Measurements from ENCODE around the gene ARHGAP15. TPM values are rescaled to one million over a fixed set of nuclear protein-coding genes. Genes with fewer than 3 reads are reported as not detected.

The ARHGAP15 gene
- total RNA-seq, 1 donor from 2014 or later, result not detected

- Histone ChIP-seq H3K4me2 (ENCODE audit: low read length) (no peak overlapping the region), H3K27ac (ENCODE audit: low read depth, low read length) (no peak overlapping the region), H3K4me3 (ENCODE audit: insufficient read depth, low read depth, low read length) (no peak overlapping the region), H3K4me1 (ENCODE audit: insufficient read depth, low read length) (no peaks in the 10 kb centered on the region), H2AFZ (ENCODE audit: low read depth, low read length) (no peak overlapping the region), H3K9ac (ENCODE audit: low read length) (no peak overlapping the region), H3K9me3 (ENCODE audit: insufficient read depth, low read depth, low read length) (no peaks in the 10 kb centered on the region), H3K36me3 (ENCODE audit: insufficient read depth, low read length) (no peaks in the 10 kb centered on the region), H4K20me1 (ENCODE audit: insufficient read depth, low read length) (no peaks in the 10 kb centered on the region), H3K27me3 (ENCODE audit: insufficient read depth, low read length) (no peaks in the 10 kb centered on the region), H3K79me2 (ENCODE audit: insufficient read depth, low read length) (no peaks in the 10 kb centered on the region)
- TF ChIP-seq CTCF (IDR thresholded peaks at IDR 0.05; ENCODE audit: insufficient read depth, low read depth, low read length) (no peak), EZH2 (IDR thresholded peaks at IDR 0.05; ENCODE audit: insufficient read depth, low read length) (no peak)
- Mint-ChIP-seq H3K4me1 (ENCODE audit: low read depth, unreplicated experiment) (no peaks in the 10 kb centered on the region), H3K9me3 (ENCODE audit: unreplicated experiment) (no peaks in the 10 kb centered on the region), H3K4me3 (ENCODE audit: unreplicated experiment) (no peak overlapping the region), H3K36me3 (ENCODE audit: low read depth, unreplicated experiment) (peaks cover 1% of the 10 kb centered on the region), H3K27me3 (ENCODE audit: low read depth, unreplicated experiment) (no peaks in the 10 kb centered on the region), H3K27ac (ENCODE audit: unreplicated experiment) (no peak overlapping the region)
- no peak for DNase-seq (ENCODE audit: low read depth)
- FAIRE-seq, result no peak
These were observed 89.4 kb downstream of the ARHGAP15 start for GRCh38 chr2:143218621-143219020.

DNA sequence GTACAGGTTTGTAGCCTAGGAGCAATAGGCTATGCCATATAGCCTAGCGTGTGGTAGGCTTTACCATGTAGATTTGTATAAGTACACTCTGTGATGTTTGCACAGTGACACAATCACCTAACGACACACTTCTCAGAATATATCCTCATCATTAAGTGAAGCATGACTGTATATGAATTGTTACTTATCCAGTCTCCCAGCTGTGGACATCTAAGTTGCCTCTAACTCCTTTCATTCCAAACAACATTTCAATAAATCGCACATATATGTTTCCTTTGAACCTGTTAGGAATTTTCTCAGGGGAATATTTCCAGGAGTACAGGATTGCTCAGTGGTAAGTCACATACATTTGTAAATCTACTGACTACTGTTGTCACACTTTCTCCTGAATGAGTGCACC, 90.0 kb downstream of the ARHGAP15 start:
- Histone ChIP-seq H2AFZ (ENCODE audit: low read depth, low read length) (no peak overlapping the region), H3K27me3 (ENCODE audit: insufficient read depth, low read length) (no peaks in the 10 kb centered on the region), H3K27ac (ENCODE audit: low read depth, low read length) (no peak overlapping the region), H4K20me1 (ENCODE audit: insufficient read depth, low read length) (no peaks in the 10 kb centered on the region), H3K79me2 (ENCODE audit: insufficient read depth, low read length) (no peaks in the 10 kb centered on the region), H3K9ac (ENCODE audit: low read length) (no peak overlapping the region), H3K36me3 (ENCODE audit: insufficient read depth, low read length) (no peaks in the 10 kb centered on the region), H3K4me1 (ENCODE audit: insufficient read depth, low read length) (no peaks in the 10 kb centered on the region), H3K4me2 (ENCODE audit: low read length) (no peak overlapping the region), H3K4me3 (ENCODE audit: insufficient read depth, low read depth, low read length) (no peak overlapping the region), H3K9me3 (ENCODE audit: insufficient read depth, low read depth, low read length) (no peaks in the 10 kb centered on the region)
- H3K4me3 Mint-ChIP-seq (ENCODE audit: unreplicated experiment), result no peak overlapping the region
- no peak overlapping the region for H3K27ac Mint-ChIP-seq (ENCODE audit: unreplicated experiment)
- TF ChIP-seq CTCF (IDR thresholded peaks at IDR 0.05; ENCODE audit: insufficient read depth, low read depth, low read length), result no peak
- no peak for TF ChIP-seq EZH2 (IDR thresholded peaks at IDR 0.05; ENCODE audit: insufficient read depth, low read length)
- DNase-seq (ENCODE audit: low read depth) (no peak), FAIRE-seq (no peak)
- peaks cover 1% of the 10 kb centered on the region for H3K36me3 Mint-ChIP-seq (ENCODE audit: low read depth, unreplicated experiment)
- H3K9me3 Mint-ChIP-seq (ENCODE audit: unreplicated experiment), result no peaks in the 10 kb centered on the region
- H3K4me1 Mint-ChIP-seq (ENCODE audit: low read depth, unreplicated experiment), result no peaks in the 10 kb centered on the region
- no peaks in the 10 kb centered on the region for H3K27me3 Mint-ChIP-seq (ENCODE audit: low read depth, unreplicated experiment)

- Histone ChIP-seq H2AFZ (ENCODE audit: low read depth, low read length) (no peak overlapping the region), H3K4me3 (ENCODE audit: insufficient read depth, low read depth, low read length) (no peak overlapping the region), H3K4me2 (ENCODE audit: low read length) (no peak overlapping the region), H3K4me1 (ENCODE audit: insufficient read depth, low read length) (no peaks in the 10 kb centered on the region), H3K27ac (ENCODE audit: low read depth, low read length) (no peak overlapping the region), H4K20me1 (ENCODE audit: insufficient read depth, low read length) (no peaks in the 10 kb centered on the region), H3K36me3 (ENCODE audit: insufficient read depth, low read length) (no peaks in the 10 kb centered on the region), H3K27me3 (ENCODE audit: insufficient read depth, low read length) (no peaks in the 10 kb centered on the region), H3K9ac (ENCODE audit: low read length) (no peak overlapping the region), H3K9me3 (ENCODE audit: insufficient read depth, low read depth, low read length) (no peaks in the 10 kb centered on the region), H3K79me2 (ENCODE audit: insufficient read depth, low read length) (no peaks in the 10 kb centered on the region)
- Mint-ChIP-seq H3K27me3 (ENCODE audit: low read depth, unreplicated experiment) (no peaks in the 10 kb centered on the region), H3K9me3 (ENCODE audit: unreplicated experiment) (no peaks in the 10 kb centered on the region), H3K4me1 (ENCODE audit: low read depth, unreplicated experiment) (no peaks in the 10 kb centered on the region), H3K27ac (ENCODE audit: unreplicated experiment) (no peak overlapping the region), H3K4me3 (ENCODE audit: unreplicated experiment) (no peak overlapping the region), H3K36me3 (ENCODE audit: low read depth, unreplicated experiment) (no peaks in the 10 kb centered on the region)
- no peak for TF ChIP-seq CTCF (IDR thresholded peaks at IDR 0.05; ENCODE audit: insufficient read depth, low read depth, low read length)
- no peak for TF ChIP-seq EZH2 (IDR thresholded peaks at IDR 0.05; ENCODE audit: insufficient read depth, low read length)
- DNase-seq (ENCODE audit: low read depth) (no peak), FAIRE-seq (no peak)
These were observed 94.3 kb downstream of the ARHGAP15 start for GRCh38 chr2:143223556-143223955.
